HepG2 (cell line): ENCODE data around the gene KCNB1. TPM values are rescaled to one million over a fixed set of nuclear protein-coding genes. Genes with fewer than 3 reads are reported as not detected.
A peak's percentile ranks its signal among the peaks of the same experiment; 100 is the strongest.

Experiments
- ELF4 ChIP-seq: sonication (generic); formaldehyde crosslinking; IDR thresholded peaks from 2 replicates; pipeline ENCODE4 v1.5.0; 2020; ENCODE audit warnings: missing genetic modification reagents, mild to moderate bottlenecking, moderate library complexity, borderline replicate concordance
- FOXK1 ChIP-seq: sonication (generic); formaldehyde crosslinking; IDR thresholded peaks from 2 replicates; pipeline ENCODE4 v1.4.0; 2020; ENCODE audit warnings: low read depth, missing genetic modification reagents, borderline replicate concordance
- IKZF1 ChIP-seq: fragments of 450-650 bp; IDR thresholded peaks from 2 replicates; pipeline ENCODE4 v1.7.1; 2016
- ISL2 ChIP-seq: sonication (generic); formaldehyde crosslinking; IDR thresholded peaks from 2 replicates; pipeline ENCODE4 v1.5.0; 2020; ENCODE audit warnings: missing genetic modification reagents
- MATR3 ChIP-seq: sonication (generic); formaldehyde crosslinking; IDR thresholded peaks from 2 replicates; pipeline ENCODE4 v1.4.0; 2020; ENCODE audit warnings: missing genetic modification reagents
- MLLT10 ChIP-seq: sonication (generic); formaldehyde crosslinking; IDR thresholded peaks from 2 replicates; pipeline ENCODE4 v1.4.0; 2020; ENCODE audit warnings: missing genetic modification reagents
- NFRKB ChIP-seq: fragments of 450-650 bp; IDR thresholded peaks from 2 replicates; pipeline ENCODE4 v1.6.1; 2017
- TCF12 ChIP-seq, 2 experiments: fragments of 450-650 bp in 1 of 2; sonication (generic) in 1 of 2; formaldehyde crosslinking in 1 of 2; IDR thresholded peaks; 2 replicates each; pipeline versions ENCODE4 v1.6.1 to v1.8.0; 2017 to 2022; ENCODE audit warnings: antibody characterized with exemption in 1 of 2, mild to moderate bottlenecking in 1 of 2, missing genetic modification reagents in 1 of 2, moderate library complexity in 1 of 2
- XBP1 ChIP-seq: sonication (generic); formaldehyde crosslinking; IDR thresholded peaks from 2 replicates; pipeline ENCODE4 v1.5.0; 2020; ENCODE audit warnings: missing genetic modification reagents
- ZNF263 ChIP-seq: sonication (generic); formaldehyde crosslinking; IDR thresholded peaks from 2 replicates; pipeline ENCODE4 v1.4.0; 2020; ENCODE audit warnings: missing genetic modification reagents
- ZNF329 ChIP-seq: sonication (generic); formaldehyde crosslinking; IDR thresholded peaks from 2 replicates; pipeline ENCODE4 v1.9.0; 2021; ENCODE audit warnings: low read depth, mild to moderate bottlenecking, missing genetic modification reagents
- ZNF33A ChIP-seq: sonication (generic); formaldehyde crosslinking; IDR thresholded peaks from 2 replicates; pipeline ENCODE4 v1.5.1; 2020; ENCODE audit warnings: missing genetic modification reagents, mild to moderate bottlenecking, moderate library complexity, borderline replicate concordance
- ZNF501 ChIP-seq: sonication (generic); formaldehyde crosslinking; IDR thresholded peaks from 2 replicates; pipeline ENCODE4 v1.5.1; 2020; ENCODE audit warnings: mild to moderate bottlenecking, moderate library complexity, missing genetic modification reagents
- ZNF724P ChIP-seq: sonication (generic); formaldehyde crosslinking; IDR thresholded peaks from 2 replicates; pipeline ENCODE4 v1.8.0; 2022; ENCODE audit warnings: missing genetic modification reagents, borderline replicate concordance
- ZNF747 ChIP-seq: sonication (generic); formaldehyde crosslinking; IDR thresholded peaks from 2 replicates; pipeline ENCODE4 v1.8.1; 2023; ENCODE audit warnings: missing genetic modification reagents, mild to moderate bottlenecking, borderline replicate concordance
- ZNF777 ChIP-seq: sonication (generic); formaldehyde crosslinking; IDR thresholded peaks from 2 replicates; pipeline ENCODE4 v1.4.0; 2020; ENCODE audit warnings: missing genetic modification reagents
- polyA plus RNA-seq, 8 experiments: library from polyadenylated mRNA; depleted of rRNA in 3 of 8; stranded (reverse) in 7 of 8; unstranded in 1 of 8; fragments of >200 nt; fragmentation: Illumina TruSeq in 4 of 8; extraction: Trizol in 4 of 8; gene quantifications; 2 replicates each; pipeline versions ENCODE4 v1.2.1 to v1.2.3, GENCODE V29; 2011 to 2016; ENCODE audit warnings: low read depth in 4 of 8, missing spikeins in 1 of 8, mixed read lengths in 1 of 8; ENCODE audit not compliant: insufficient read depth in 1 of 8
- total RNA-seq, 5 experiments: library from RNA; depleted of rRNA; stranded (reverse); fragments of >200 nt; fragmentation: Illumina TruSeq; extraction: Trizol; gene quantifications; 2 replicates each; pipeline ENCODE4 v1.2.3, GENCODE V29; 2016; ENCODE audit warnings: low read depth in 1 of 5
- TF ChIP-seq, protein P1 (sequence below): sonication (generic); formaldehyde crosslinking; IDR thresholded peaks from 2 replicates; pipeline ENCODE4 v1.5.0; 2020; ENCODE audit warnings: mild to moderate bottlenecking, missing genetic modification reagents
- TF ChIP-seq, protein P2 (sequence below): sonication (generic); formaldehyde crosslinking; IDR thresholded peaks from 2 replicates; pipeline ENCODE4 v1.5.0; 2020; ENCODE audit warnings: mild to moderate bottlenecking, missing genetic modification reagents, borderline replicate concordance
- TF ChIP-seq, protein P3 (sequence below): sonication (generic); formaldehyde crosslinking; IDR thresholded peaks from 2 replicates; pipeline ENCODE4 v1.5.0; 2020; ENCODE audit warnings: mild to moderate bottlenecking, missing genetic modification reagents, moderate library complexity
- TF ChIP-seq, protein P4 (sequence below): sonication (generic); formaldehyde crosslinking; IDR thresholded peaks from 2 replicates; pipeline ENCODE4 v1.5.0; 2020; ENCODE audit warnings: mild to moderate bottlenecking, missing genetic modification reagents

KCNB1 gene
- total and polyA plus RNA-seq, 2 of the 13 experiments (the other 11 are each of a cell fraction or from before 2014, with no cell fraction given): 0.02 TPM; not detected in 1

DNA sequence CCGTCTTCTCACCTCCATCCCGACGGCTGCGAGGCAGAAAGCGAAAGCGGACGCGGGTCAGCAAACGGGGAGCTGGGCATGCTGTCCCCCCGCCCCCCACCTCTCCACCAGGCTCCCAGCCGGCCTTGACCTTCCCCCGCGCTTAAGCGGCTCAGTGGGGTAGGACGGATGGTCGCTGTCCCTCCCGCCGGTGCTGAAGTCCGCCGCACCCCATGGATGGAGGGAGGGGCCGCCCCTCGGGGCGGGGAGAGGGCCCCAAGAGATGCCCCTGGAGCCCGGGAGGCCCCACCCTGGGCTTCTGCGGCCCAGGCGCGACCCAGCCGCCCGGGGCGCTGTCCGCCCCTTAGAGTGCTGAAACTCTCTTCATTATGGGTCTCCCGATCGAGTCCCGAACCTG is at the start of gene KCNB1 (continued):
- TF ChIP-seq, protein P1, sequence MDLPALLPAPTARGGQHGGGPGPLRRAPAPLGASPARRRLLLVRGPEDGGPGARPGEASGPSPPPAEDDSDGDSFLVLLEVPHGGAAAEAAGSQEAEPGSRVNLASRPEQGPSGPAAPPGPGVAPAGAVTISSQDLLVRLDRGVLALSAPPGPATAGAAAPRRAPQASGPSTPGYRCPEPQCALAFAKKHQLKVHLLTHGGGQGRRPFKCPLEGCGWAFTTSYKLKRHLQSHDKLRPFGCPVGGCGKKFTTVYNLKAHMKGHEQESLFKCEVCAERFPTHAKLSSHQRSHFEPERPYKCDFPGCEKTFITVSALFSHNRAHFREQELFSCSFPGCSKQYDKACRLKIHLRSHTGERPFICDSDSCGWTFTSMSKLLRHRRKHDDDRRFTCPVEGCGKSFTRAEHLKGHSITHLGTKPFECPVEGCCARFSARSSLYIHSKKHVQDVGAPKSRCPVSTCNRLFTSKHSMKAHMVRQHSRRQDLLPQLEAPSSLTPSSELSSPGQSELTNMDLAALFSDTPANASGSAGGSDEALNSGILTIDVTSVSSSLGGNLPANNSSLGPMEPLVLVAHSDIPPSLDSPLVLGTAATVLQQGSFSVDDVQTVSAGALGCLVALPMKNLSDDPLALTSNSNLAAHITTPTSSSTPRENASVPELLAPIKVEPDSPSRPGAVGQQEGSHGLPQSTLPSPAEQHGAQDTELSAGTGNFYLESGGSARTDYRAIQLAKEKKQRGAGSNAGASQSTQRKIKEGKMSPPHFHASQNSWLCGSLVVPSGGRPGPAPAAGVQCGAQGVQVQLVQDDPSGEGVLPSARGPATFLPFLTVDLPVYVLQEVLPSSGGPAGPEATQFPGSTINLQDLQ (CRISPR knock-in tag): no peak
- TF ChIP-seq TCF12 (IDR thresholded peaks at IDR 0.05) (no peak), TCF12 (CRISPR knock-in tag; IDR thresholded peaks at IDR 0.05) (no peak), ZNF33A (CRISPR knock-in tag) (0 out of 2 replicates have a peak, but pooled peaks have one; percentile 34), ISL2 (CRISPR knock-in tag) (peak; percentile 82), ZNF777 (CRISPR knock-in tag) (no peak), MATR3 (CRISPR knock-in tag) (no peak), ZNF501 (CRISPR knock-in tag) (peak; percentile 42; the same call in 1 of the 2 replicates), ZNF747 (CRISPR knock-in tag) (peak; percentile 63; the same call in 1 of the 2 replicates), NFRKB (no peak), MLLT10 (CRISPR knock-in tag) (no peak), FOXK1 (peak; percentile 79; the same call in 1 of the 2 replicates), ZNF329 (CRISPR knock-in tag) (0 out of 2 replicates have a peak, but pooled peaks have one; percentile 29), XBP1 (CRISPR knock-in tag) (peak; percentile 45; the same call in 1 of the 2 replicates), ZNF263 (CRISPR knock-in tag) (no peak; the same call in 1 of the 2 replicates), IKZF1 (no peak), ELF4 (no peak), ZNF724P (peak; percentile 59; the same call in 1 of the 2 replicates)
- TF ChIP-seq, protein P2, sequence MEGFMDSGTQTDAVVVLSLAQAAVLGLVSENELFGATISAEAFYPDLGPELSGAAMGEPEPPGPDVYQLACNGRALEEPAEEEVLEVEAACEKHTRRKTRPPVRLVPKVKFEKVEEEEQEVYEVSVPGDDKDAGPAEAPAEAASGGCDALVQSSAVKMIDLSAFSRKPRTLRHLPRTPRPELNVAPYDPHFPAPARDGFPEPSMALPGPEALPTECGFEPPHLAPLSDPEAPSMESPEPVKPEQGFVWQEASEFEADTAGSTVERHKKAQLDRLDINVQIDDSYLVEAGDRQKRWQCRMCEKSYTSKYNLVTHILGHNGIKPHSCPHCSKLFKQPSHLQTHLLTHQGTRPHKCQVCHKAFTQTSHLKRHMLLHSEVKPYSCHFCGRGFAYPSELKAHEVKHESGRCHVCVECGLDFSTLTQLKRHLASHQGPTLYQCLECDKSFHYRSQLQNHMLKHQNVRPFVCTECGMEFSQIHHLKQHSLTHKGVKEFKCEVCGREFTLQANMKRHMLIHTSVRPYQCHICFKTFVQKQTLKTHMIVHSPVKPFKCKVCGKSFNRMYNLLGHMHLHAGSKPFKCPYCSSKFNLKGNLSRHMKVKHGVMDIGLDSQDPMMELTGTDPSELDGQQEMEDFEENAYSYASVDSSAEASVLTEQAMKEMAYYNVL (CRISPR knock-in tag): peak; percentile 77
- TF ChIP-seq, protein P3, sequence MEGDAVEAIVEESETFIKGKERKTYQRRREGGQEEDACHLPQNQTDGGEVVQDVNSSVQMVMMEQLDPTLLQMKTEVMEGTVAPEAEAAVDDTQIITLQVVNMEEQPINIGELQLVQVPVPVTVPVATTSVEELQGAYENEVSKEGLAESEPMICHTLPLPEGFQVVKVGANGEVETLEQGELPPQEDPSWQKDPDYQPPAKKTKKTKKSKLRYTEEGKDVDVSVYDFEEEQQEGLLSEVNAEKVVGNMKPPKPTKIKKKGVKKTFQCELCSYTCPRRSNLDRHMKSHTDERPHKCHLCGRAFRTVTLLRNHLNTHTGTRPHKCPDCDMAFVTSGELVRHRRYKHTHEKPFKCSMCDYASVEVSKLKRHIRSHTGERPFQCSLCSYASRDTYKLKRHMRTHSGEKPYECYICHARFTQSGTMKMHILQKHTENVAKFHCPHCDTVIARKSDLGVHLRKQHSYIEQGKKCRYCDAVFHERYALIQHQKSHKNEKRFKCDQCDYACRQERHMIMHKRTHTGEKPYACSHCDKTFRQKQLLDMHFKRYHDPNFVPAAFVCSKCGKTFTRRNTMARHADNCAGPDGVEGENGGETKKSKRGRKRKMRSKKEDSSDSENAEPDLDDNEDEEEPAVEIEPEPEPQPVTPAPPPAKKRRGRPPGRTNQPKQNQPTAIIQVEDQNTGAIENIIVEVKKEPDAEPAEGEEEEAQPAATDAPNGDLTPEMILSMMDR (CRISPR knock-in tag): peak; percentile 26
- TF ChIP-seq, protein P4, sequence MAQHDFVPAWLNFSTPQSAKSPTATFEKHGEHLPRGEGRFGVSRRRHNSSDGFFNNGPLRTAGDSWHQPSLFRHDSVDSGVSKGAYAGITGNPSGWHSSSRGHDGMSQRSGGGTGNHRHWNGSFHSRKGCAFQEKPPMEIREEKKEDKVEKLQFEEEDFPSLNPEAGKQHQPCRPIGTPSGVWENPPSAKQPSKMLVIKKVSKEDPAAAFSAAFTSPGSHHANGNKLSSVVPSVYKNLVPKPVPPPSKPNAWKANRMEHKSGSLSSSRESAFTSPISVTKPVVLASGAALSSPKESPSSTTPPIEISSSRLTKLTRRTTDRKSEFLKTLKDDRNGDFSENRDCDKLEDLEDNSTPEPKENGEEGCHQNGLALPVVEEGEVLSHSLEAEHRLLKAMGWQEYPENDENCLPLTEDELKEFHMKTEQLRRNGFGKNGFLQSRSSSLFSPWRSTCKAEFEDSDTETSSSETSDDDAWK (CRISPR knock-in tag): no peak
